Cardiac septum (tissue), 1 donor: ENCODE data around the gene POPDC3. TPM values are rescaled to one million over a fixed set of nuclear protein-coding genes. Genes with fewer than 3 reads are reported as not detected.
"Not testable (repeated sequence)": the region's sequence is repeated elsewhere in the genome, so short reads cannot be mapped to it uniquely, and the experiment has no call there.

Experiments used
- DNase-seq: peaks from one replicate; pipeline ENCODE4 v3.0.0-alpha.2; 2020; ENCODE audit warnings: low spot score
- intact Hi-C: fragments of 100-400 bp; cut with DNase I; formaldehyde crosslinking; loops from one replicate; pipeline ENCODE4 v1.14.0; 2022
- long read RNA-seq: library from polyadenylated mRNA; unstranded; transcript quantifications from one replicate; pipeline ENCODE4 v2.0.0, GENCODE V29; 2021
- total RNA-seq: library from RNA; stranded (reverse); fragmentation: NEBNext Ultra II Directional; extraction: Animal tissue kit (Norgen Biotek cat#: 25700); gene quantifications from one replicate; pipeline ENCODE4 v1.2.1, GENCODE V29; 2021
- donor health status: DM: no; HTN: no; CAD: no.

POPDC3 gene, protein sequence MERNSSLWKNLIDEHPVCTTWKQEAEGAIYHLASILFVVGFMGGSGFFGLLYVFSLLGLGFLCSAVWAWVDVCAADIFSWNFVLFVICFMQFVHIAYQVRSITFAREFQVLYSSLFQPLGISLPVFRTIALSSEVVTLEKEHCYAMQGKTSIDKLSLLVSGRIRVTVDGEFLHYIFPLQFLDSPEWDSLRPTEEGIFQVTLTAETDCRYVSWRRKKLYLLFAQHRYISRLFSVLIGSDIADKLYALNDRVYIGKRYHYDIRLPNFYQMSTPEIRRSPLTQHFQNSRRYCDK
- total RNA-seq, result 35.1 TPM
- long read RNA-seq, transcript POPDC3-201 (4 exons, 1,345 nt), result minor isoform, 25 of 67 reads
- long read RNA-seq, transcript POPDC3-203 (4 exons, 1,029 nt), result major isoform, 29 of 67 reads
- long read RNA-seq, partial matches to known transcripts, result 5 of 67 reads
- long read RNA-seq, other reads (novel, unspliced or antisense), result 8 of 67 reads

- intact Hi-C loops, result loop anchor here (2.0 kb wide), 2 partner anchors 43 to 223 kb away; partner anchors contain the start of gene PREP
- DNase-seq, result no peak
Measured at GRCh38 chr6:105179244-105180065, at the start of gene POPDC3. POPDC3 (minus strand) TSS chr6:105180014; CDS start chr6:105161909, 18,105 bp downstream.

- no peak for DNase-seq
- intact Hi-C loops, result no loop called here
Measured at GRCh38 chr6:105227295-105227767, 47.5 kb upstream of the POPDC3 start.

DNA sequence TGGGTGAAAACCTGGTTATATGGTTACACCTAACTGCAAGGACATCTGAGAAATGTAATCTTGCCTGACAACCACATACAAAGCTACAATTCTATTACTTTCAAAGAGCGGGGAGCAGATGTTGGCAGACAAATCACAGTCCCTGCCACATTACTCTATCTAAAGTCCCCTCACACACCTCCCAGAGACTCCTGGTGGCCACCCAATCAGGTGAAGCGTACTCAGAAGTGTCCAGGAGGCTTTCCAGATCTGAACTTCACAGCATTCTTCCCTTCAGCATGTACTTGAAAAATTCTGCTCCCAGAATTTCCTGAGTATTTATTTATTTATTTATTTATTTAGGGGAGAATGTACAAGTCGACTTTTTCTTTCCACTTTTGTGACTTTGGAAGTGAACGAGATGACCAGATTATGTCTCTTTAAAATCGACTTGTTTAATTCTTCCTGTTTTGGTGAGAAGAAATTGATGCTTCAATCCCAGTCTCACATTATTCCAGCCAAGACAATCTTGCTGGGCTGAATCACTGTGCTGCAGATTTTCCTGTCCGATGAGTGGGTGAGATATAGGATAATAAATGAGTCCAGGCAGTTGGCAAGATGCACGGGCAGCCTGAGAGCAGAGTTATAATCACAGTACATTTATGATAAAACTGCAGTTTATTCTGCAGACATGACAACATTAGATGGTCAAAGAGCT is 46.9 kb upstream of the POPDC3 start:
- no peak for DNase-seq
- intact Hi-C loops, result no loop called here

GRCh38 chr6:105223242-105223641 is 43.4 kb upstream of the POPDC3 start:
- DNase-seq, result no peak
- intact Hi-C loops, result no loop called here

- intact Hi-C loops, DNase-seq: not testable (repeated sequence)
Measured at GRCh38 chr6:105221219-105221618, 41.4 kb upstream of the POPDC3 start.

DNA sequence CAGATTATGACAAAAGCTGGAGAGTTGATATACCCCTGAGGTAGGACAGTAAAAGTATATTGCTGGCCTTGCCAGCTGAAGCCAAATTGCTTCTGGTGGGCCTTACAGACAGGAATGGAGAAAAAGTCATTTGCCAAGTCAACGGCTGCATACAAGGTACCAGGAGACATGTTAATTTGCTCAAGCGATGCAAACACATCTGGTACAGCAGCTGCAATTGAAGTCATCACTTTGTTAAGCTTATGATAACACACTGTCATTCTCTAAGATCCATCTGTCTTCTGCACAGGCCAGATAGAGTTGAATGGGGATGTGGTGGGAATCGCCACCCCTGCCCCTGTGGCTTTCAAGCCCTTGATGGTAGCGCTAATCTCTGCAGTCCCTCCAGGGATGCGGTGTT is 40.4 kb upstream of the POPDC3 start:
- intact Hi-C loops, result no loop called here

DNA sequence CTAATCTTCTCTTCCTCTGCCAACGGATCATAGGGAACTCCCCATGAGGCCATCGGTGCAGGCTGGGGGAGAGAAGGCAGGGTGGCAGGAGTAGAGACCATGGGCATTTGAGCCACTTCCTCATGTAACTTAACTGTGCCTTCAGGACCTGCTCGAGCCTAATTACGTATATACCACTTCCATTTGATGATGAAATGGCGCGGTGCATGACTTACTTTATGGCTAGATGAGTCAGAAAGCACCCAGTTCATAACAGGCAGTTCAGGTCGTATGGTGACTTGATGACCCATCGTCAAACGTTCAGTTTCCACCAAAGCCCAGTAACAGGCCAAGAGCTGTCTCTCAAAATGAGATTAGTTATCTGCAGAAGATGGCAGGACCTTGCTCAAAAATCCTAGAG is 39.4 kb upstream of the POPDC3 start:
- intact Hi-C loops, result loop anchor here (10.0 kb wide), 1 partner anchor 46 kb away; no protein-coding TSS in a partner anchor
- DNase-seq, result not testable (repeated sequence)

More for the DNA sequence above, 40.4 kb upstream of the POPDC3 start:
- no peak for DNase-seq

GRCh38 chr6:105215506-105215905 is 35.7 kb upstream of the POPDC3 start:
- no peak for DNase-seq
- intact Hi-C loops, result loop anchor here (10.0 kb wide), 1 partner anchor 49 kb away; no protein-coding TSS in a partner anchor

DNA sequence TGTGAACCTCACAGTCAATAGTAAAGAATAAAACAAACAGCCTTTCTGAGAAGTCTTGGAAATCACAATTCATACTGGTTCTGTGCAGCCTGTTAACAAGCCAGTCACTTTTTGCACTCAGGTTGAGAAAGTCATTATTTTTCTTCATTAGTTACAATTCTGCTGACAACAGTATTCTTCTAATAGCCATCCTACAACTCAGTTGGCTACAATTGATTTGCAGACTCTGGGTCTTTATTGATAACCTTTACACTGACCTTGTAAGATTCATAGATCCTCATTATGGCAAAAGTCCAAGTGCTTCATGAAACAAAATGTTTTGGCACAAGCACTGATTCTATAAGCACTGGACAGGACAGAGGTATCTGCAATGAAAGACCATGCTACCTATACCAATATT is 34.9 kb upstream of the POPDC3 start:
- intact Hi-C loops, result loop anchor here (10.0 kb wide), 1 partner anchor 50 kb away; no protein-coding TSS in a partner anchor
- DNase-seq, result no peak

GRCh38 chr6:105213272-105213671 is 33.5 kb upstream of the POPDC3 start:
- DNase-seq, result no peak
- intact Hi-C loops, result loop anchor here (10.0 kb wide), 1 partner anchor 52 kb away; no protein-coding TSS in a partner anchor

DNA sequence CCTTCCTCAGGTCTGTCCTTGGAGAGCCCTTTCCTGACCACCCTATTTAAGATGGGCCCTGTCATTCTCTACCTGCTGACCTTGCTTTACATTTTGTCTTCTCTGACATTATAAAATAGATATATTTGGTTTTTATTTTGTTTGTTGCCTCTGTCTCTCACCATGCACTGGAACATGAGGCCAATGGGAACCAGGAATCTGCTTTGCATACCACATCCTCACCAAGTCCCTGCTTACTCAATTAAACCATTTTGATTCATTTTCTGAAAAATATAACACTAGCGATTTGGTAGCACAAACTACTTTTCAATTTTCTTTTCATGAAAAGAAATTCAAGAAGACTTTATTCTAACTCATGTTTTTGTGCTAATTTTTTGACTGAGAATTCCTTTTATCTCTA is 32.8 kb upstream of the POPDC3 start:
- intact Hi-C loops, result loop anchor here (10.0 kb wide), 1 partner anchor 52 kb away; no protein-coding TSS in a partner anchor

DNA sequence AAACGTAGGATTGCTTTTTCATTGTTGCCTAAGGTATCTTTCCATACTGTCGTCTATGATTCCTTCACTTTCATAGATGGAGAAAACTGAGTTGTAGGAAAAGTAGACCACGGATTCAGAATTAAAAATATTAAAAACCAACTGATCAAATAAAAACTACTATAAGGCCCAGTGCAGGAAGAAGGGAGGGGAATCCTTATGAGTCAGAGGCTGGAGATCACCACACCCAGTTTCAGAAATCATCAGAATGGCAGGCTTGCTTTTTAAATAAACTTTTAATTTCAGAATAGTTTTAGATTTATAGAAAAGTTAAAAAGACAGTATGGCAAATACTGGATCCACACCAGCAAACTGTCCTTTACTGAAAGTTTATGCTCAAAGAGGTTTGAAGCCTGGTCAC is 32.0 kb upstream of the POPDC3 start:
- intact Hi-C loops, result loop anchor here (10.0 kb wide), 1 partner anchor 53 kb away; no protein-coding TSS in a partner anchor
- DNase-seq, result no peak

More for the DNA sequence above, 32.8 kb upstream of the POPDC3 start:
- no peak for DNase-seq

GRCh38 chr6:105210932-105211531 is 31.2 kb upstream of the POPDC3 start:
- intact Hi-C loops, result loop anchor here (10.0 kb wide), 1 partner anchor 54 kb away; no protein-coding TSS in a partner anchor
- no peak for DNase-seq

DNA sequence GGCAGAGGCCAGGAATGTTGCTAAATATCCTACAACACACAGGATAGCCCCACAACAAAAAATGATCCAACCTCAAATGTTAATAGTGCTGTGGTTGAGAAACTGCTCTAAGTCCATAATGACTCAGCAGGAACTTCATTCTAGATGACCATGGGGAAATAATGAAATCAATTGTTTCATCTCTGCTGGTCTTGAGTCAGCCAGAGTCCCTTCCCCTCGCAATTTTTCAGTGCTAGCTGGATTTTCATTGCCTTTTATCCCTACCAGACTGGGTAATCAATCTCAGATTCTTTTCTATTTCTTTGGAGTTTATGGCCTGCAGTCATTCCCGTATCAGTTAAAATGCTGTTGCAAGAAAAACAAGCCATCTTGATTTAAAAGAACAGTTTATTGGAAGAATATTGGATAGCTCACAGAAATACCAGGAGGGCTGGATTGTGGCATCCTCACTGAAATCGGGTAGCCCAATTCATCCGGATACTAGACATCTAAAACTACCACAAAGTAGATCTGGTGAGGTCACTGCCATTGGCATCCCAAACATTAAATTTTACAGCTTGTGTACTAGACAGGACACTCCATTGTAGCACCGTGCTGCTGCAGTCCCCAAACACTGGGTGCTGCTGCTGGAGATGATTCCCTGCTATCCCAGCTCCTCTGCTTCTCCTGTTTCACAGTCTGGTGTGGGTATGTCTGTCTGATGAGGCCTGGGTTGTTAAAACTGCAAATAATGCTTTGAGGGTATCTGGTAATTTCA is 30.3 kb upstream of the POPDC3 start:
- intact Hi-C loops, result loop anchor here (10.0 kb wide), 1 partner anchor 55 kb away; no protein-coding TSS in a partner anchor
- no peak for DNase-seq

GRCh38 chr6:105207524-105208269 is 27.9 kb upstream of the POPDC3 start:
- intact Hi-C loops, result no loop called here
- no peak for DNase-seq

- intact Hi-C loops, result no loop called here
- no peak for DNase-seq
Measured at GRCh38 chr6:105204768-105205167, 25.0 kb upstream of the POPDC3 start.

- DNase-seq, result no peak
- intact Hi-C loops, result no loop called here
Measured at GRCh38 chr6:105204331-105204730, 24.5 kb upstream of the POPDC3 start.
